Measurements from ENCODE around the gene FCAR. TPM values are rescaled to one million over a fixed set of nuclear protein-coding genes. Genes with fewer than 3 reads are reported as not detected.
"Not testable (repeated sequence)": the region's sequence is repeated elsewhere in the genome, so short reads cannot be mapped to it uniquely, and the experiment has no call there.

Gene FCAR
- total RNA-seq, 1 donor from 2014 or later: 0.32 TPM

DNA sequence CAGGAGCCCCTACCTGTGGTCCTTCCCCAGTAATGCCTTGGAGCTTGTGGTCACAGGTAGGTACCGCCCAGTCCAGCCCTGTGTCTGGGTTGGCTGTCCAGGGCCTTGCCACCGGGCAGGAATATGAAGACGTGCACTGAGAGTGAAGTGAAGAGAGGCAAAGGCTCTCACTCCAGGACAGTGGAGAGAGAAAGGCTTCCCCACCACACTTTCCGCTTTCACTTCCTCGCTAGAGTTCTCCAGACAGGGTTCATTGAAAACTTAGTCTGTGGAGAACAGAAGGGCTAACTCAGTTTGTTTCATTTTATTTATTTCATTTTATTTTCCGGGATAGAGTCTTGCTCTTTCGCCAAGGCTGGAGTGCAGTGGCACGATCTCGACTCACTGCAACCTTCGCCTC is 14.2 kb downstream of the FCAR start:
- intact Hi-C loops (cut with micrococcal nuclease): no loop called here
- ATAC-seq (no peak), DNase-seq (no peak)

- ATAC-seq (no peak), DNase-seq (no peak)
- intact Hi-C loops (cut with micrococcal nuclease): no loop called here
Observed at GRCh38 chr19:54889566-54889965, 15.5 kb downstream of the FCAR start.

DNA sequence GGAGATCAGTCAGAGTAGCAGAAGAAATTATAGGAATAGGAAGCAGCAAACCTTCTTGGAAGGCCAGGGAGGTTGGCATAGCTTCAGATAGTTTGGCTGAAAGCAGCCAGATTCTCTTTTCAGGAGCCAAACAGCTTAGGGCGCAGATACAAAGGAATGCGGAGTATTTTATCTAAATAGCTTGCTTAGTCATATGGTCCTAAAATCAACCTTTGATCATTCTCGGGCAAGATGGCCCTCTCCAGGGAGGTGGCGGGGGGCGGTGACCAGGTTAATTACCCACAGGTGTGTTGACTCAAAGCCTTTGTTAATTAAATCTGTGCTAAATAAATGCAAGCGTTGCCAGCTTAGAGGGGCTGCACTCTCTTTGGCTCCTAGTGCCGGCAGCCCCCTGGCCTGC is 19.4 kb downstream of the FCAR start:
- DNase-seq (no peak), ATAC-seq (no peak)
- intact Hi-C loops (cut with micrococcal nuclease): no loop called here

DNA sequence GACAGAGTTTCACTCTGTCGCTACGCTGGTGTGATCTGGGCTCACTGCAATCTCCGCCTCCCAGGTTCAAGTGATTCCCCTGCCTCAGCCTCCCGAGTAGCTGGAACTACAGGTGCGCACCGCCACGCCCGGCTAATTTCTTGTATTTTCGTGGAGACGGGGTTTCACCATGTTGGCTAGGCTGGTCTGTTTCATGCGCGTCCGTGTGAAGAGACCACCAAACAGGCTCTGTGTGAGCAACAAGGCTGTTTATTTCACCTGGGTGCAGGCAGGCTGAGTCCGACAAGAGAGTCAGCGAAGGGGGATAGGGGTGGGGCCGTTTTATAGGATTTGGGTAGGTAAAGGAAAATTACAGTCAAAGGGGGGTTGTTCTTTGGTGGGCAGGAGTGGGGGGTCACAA is 20.1 kb downstream of the FCAR start:
- DNase-seq; ATAC-seq; intact Hi-C loops (cut with micrococcal nuclease): not testable (repeated sequence)

DNA sequence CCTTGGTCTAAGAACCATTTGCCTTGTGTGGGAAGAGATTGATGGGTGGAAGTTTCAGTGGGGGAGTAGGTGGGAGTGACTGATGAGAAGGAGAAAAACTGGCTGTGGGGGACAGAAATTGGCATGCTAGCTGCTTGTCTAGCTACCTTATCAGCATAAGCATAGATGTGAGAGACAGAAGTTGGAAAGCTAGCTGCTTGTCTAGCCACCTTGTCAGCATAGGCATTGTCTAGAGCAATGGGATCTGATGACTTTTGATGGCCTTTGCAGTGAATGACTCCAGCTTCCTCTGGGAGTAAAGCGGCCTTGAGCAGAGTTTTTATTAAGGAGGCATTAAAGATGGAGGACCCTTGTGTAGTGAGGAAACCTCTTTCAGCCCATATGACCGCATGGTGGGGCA is 22.0 kb downstream of the FCAR start:
- ATAC-seq: no peak
- DNase-seq: no peak
- intact Hi-C loops (cut with micrococcal nuclease): no loop called here

DNA sequence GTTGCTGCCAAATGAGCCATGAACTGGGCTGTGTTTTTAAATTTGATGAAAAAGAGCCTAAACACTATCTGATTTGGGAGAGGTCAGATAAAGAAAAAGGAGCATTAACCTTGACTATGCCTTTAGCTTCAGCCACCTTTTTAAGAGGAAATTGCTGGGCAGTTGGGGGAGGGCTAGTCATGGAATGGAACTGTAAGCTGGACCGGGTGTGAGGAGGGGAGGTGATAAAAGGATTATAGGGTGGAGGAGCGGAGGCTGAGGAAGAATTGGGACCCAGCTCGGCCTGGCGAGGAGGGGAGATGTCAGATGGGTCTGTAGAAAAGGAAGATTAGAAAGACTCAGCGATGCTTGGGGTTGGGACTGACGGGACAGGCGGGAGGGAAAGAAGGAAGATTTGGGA is 24.6 kb downstream of the FCAR start:
- intact Hi-C loops (cut with micrococcal nuclease); DNase-seq; ATAC-seq: not testable (repeated sequence)

DNA sequence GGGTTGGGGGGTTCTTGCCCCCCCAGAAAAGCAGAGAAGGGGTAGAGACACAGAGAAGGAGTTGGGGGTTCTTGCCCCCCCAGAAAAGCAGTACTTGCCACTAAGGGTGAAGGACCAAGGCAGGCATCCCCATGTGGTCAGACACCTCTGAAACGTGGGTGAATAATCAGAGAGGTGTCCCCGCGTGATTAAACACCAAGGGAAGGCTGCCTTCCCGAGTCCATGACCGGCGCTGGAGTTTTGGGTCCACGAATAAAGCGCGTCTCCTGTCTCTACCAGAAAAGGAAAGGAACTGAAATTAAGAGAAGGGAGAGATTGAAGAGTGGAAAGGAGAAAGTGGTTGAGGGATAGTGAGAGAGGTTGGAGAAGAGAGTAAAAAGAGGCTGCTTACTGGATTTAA is 25.6 kb downstream of the FCAR start:
- ATAC-seq; DNase-seq; intact Hi-C loops (cut with micrococcal nuclease): not testable (repeated sequence)

GRCh38 chr19:54901153-54901552 is 27.1 kb downstream of the FCAR start:
- peak; percentile 36 for DNase-seq
- ATAC-seq; intact Hi-C loops (cut with micrococcal nuclease): not testable (repeated sequence)

DNA sequence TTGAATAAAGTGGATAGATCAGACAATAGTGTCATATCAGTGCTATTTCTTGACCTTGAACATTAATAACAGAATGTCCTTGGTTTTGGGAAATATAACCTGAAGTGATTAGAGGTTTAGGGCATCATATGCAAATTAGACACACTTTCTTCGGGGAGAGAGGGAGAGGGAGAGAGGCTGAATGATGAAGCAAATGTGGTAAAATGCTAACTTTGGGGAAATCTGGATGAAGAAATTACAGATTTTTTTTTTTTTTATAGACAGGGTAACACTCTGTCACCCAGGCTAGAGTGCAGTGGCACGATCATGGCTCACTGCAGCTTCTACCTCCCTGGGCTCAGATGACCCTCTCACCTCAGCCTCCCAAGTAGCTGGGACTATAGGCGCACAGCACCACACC is 28.0 kb downstream of the FCAR start:
- intact Hi-C loops (cut with micrococcal nuclease): no loop called here
- no peak for ATAC-seq
- DNase-seq: no peak

- no peak for DNase-seq
- intact Hi-C loops (cut with micrococcal nuclease): no loop called here
- no peak for ATAC-seq
Observed at GRCh38 chr19:54903303-54903702, 29.3 kb downstream of the FCAR start.

- ATAC-seq; intact Hi-C loops (cut with micrococcal nuclease): not testable (repeated sequence)
Observed at GRCh38 chr19:54904261-54904660, 30.2 kb downstream of the FCAR start.

GRCh38 chr19:54905421-54905802 is 31.4 kb downstream of the FCAR start:
- ATAC-seq (no peak), DNase-seq (no peak)
- intact Hi-C loops (cut with micrococcal nuclease): no loop called here

More at GRCh38 chr19:54904261-54904660, 30.2 kb downstream of the FCAR start:
- DNase-seq: not testable (repeated sequence)

DNA sequence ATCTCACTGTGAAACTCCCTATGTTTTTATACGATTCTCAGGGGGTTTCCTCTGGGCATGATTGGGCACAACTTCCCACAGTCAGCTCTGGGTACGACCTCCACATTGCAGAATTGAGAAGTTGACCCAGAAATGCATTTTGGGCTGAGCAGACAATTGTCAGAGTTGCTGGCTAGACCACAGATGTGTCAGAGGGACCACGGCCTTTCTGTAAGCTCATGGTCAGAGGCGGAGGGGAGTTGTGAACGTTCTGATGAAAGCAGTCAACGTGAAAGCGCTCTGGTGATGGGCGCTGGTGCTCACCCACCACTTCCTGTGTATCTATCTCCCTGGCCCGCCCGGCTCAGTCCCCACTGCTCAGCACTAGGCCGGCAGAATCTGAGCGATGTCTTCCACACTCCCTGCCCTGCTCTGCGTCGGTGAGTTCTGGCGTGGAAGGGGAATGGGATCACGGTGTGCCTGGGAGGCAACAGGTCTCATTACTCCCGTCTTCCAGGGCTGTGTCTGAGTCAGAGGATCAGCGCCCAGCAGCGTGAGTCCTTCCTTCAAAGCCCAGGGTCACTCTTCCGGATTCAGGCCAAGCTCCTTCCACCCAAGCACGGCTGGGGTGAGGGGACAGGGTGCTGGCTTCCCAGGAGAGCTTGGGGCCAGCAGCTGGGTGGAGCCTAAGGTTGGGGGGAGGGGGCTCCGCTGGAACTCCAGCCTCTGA is 31.9 kb downstream of the FCAR start, which contains the start of gene NCR1:
Gene NCR1 (plus strand): TSS at position 346 of the 709 bp plus-strand sequence. CDS start 40 bp downstream, at position 386.
- intact Hi-C loops (cut with micrococcal nuclease): no loop called here
- ATAC-seq (no peak), DNase-seq (no peak)

DNA sequence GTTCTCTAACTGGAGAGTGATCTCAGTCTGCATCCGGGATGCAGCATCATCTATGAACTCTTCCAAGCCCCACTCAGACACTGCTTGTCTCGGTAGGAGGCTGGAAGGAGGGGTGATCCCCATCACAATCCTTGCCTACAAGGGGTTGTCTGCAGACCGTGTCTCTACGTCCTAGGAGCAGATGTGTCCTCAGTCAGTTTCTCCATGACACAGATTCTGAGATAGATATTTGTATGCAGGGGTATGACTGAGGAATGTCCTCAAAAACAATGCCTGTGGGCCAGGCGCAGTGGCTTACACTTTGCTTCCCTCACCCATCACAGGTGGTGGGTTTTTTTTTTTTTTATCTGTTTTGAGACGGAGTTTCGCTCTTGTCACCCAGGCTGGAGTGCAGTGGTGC is 32.8 kb downstream of the FCAR start:
- intact Hi-C loops (cut with micrococcal nuclease): no loop called here
- DNase-seq (no peak), ATAC-seq (no peak)

GRCh38 chr19:54907899-54908298 is 33.9 kb downstream of the FCAR start:
- ATAC-seq; intact Hi-C loops (cut with micrococcal nuclease): not testable (repeated sequence)

DNA sequence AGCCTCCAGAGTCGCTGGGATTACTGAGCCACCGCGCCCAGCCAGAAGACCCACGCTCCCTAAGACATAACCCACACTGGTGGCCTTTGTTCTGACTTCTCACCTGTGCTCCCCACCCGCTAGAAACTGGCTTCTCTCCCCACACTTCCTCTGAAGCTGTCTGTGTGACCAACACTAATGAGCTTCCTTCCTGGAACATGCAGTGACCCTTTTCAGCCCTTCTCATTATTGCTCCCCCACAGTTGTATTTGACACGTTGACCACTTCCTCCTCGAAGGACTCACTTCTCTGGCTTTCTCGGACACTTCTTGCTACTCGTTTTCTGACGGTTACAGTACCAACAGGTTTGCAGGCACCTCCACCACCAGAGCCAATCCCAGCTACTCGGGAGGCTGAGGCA is 42.8 kb downstream of the FCAR start:
- intact Hi-C loops (cut with micrococcal nuclease): no loop called here
- DNase-seq (no peak), ATAC-seq (no peak)

More at GRCh38 chr19:54907899-54908298, 33.9 kb downstream of the FCAR start:
- DNase-seq: not testable (repeated sequence)

DNA sequence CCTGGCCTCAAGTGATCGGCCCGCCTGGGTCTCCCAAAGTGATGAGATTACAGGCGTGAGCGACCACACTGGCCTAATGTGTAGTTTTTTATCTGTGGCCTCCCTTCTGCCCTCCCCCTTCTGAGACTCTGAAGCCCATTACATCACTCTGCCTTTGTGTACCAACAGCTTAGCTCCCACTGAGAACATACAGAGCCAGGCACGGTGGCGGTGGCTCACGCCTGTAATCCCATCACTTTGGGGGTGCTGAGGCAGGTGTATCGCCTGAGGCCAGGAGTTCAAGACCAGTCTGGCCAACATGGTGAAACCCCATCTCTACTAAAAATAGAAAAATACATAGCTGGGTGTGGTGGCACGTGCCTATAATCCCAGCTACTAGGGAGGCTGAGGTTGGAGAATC is 44.5 kb downstream of the FCAR start:
- ATAC-seq (no peak), DNase-seq (no peak)
- intact Hi-C loops (cut with micrococcal nuclease): no loop called here

DNA sequence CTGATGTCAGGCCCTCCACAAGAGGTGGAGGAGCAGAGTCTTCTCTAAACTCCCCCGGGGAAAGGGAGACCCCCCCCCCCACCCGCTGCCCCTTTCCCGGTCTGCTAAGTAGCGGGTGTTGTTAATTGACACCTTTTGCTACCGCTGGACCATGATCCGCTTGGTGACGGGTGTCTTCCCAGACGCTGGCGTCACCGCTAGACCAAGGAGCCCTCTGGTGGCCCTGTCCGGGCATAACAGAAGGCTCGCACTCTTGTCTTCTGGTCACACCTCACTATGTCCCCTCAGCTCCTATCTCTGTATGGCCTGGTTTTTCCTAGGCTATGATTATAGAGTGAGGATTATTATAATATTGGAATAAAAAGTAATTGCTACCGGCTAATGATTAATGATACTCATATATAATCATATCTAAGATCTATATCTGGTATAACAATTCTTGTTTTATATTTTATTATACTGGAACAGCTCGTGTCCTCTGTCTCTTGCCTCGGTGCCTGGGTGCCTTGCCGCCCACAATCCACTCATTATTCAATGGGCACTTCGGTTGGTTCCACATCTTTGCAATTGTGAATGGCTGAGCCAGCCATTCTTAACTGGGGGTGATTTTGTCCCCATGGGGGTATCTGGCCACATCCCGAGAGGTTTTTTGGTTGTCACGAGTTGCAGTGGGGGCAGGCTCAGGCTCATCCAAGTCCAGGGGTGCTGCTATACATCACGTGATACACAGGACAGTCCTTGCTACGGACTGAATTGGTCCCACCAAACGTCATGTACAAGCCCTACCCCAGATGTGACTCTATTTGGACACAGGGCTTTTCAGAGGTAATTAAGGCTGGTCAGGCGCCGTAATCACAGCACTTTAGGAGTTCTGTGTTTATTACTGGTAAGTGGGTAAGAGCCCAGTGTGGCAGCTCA is 45.9 kb downstream of the FCAR start:
- intact Hi-C loops (cut with micrococcal nuclease); DNase-seq; ATAC-seq: not testable (repeated sequence)

- ATAC-seq (no peak), DNase-seq (no peak)
- intact Hi-C loops (cut with micrococcal nuclease): no loop called here
Observed at GRCh38 chr19:54921082-54921481, 47.0 kb downstream of the FCAR start.

- ATAC-seq: no peak
- intact Hi-C loops (cut with micrococcal nuclease): no loop called here
Observed at GRCh38 chr19:54923276-54923675, 49.2 kb downstream of the FCAR start.

More at GRCh38 chr19:54923276-54923675, 49.2 kb downstream of the FCAR start:
- DNase-seq: no peak

All from left ventricle myocardium superior (tissue), 1 donor.